Middle frontal gyrus (tissue), 1 donor: ENCODE results near the gene CAMTA1.

Experiments
- DNase-seq: peaks from one replicate; pipeline ENCODE4 v3.0.0-alpha.2; 2015; ENCODE audit warnings: low spot score; ENCODE audit errors: extremely low spot score

CAMTA1 gene

DNA sequence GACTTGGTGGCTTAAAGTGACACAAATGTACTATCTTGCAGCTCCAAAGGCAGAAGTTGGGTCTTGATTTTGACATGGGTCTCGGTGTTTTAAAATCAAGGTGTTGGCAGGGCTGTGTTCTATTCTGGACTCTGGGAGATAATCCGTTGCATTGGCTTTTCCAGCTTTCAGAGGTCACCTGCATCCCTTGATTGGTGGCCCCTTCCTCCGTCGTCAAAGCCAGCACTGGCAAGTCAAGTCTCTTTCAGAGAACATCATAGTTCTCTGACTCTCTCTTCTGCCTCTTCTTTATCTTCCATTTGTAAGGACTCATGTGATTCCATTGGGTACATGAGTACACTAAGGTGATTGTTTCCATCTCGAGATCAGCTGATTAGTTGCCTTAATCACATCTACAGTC, 172.1 kb downstream of the CAMTA1 start:
- no peak for DNase-seq

DNA sequence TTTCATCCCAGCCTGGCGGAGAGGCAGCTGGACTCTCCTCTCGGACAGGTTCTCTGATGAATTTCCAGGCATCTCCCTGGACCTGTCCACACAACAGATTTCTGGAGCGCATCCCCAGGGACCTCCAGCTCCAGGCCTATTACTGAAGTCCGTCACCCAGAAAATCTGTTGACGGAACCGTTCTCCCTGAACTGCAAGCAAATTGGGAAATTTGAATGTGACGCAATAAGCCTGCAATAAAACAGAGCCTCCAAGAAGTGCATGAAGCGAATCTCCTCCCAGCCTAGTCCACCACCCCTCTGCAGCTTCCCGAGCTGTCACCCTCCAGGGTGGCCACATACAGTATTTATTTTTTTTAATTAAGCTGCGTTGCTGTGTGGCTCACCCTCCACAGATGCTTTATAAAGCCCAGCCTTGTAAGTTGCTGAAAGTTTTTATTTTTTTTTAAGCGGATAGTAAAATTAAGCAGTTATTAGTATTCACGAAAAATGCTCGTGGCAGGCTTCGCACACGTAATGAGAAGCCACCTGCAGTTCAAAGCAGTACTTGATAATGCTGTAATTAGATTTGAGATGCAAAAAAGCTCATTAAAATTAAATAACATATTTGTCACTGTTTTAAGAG, 173.3 kb downstream of the CAMTA1 start:
- DNase-seq = no peak

DNA sequence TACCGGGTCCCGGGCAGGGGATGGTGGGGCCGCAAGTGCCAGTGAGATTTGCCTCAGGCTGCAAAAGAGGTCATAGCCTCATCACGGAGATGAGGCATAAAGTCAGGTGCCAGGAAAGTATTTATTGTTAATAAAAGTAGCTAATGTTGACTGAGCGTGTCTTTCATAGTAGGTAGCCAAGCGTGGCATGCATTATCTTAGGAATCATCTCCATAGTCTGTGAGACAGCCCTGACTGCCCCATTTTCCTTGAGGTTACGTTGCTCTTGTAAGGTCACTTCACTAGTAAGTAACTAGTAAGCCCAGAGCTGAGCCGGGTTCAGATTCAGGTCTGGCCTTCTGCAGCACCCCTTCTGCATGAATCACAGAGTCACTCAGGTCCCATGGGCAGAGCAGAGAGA, 174.2 kb downstream of the CAMTA1 start:
- no peak for DNase-seq

DNA sequence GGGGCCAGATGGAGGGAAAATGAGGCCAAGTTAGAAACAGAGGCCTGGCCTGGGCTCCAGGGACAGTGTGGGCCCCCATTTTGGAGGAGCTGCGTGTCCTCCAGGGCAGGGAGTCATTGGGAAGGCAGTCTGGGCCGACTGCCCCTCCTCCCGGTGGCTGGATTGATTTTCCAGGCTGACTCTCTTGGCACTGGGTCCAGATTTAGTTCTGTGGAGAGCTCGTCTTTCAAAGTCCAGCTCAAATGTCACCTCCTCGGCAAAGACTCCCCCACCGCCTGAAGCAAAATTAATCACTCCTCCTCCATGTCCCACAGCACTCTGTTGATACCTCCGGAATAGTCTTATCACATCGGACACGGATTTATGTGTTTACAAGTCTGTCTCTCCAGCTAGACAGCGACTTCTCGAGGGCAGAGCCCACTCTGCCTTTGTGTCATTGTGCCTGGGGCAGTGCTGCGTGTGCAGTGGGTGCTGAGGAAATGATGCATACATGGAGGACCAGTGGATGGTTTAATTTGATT, 175.1 kb downstream of the CAMTA1 start:
- no peak for DNase-seq

DNA sequence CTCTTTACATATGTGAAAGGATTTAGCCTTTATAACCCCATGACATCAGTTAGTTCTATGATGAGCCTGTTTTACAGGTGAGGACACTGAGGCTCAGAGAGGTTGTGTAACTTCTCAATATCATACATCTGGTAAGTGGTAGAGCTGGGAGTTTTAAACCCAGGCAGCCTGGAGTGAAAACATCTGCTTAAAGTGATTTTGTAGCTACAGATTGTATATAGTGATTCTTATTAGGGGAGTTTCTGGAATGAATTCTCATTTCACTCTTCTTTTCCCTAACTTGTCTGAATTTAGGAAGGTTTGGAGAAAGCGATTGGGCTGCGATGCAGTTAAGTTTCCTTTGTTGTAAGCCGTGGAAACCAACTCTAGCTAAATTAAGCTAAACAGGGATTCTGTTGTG, 175.6 kb downstream of the CAMTA1 start:
- DNase-seq = no peak

DNA sequence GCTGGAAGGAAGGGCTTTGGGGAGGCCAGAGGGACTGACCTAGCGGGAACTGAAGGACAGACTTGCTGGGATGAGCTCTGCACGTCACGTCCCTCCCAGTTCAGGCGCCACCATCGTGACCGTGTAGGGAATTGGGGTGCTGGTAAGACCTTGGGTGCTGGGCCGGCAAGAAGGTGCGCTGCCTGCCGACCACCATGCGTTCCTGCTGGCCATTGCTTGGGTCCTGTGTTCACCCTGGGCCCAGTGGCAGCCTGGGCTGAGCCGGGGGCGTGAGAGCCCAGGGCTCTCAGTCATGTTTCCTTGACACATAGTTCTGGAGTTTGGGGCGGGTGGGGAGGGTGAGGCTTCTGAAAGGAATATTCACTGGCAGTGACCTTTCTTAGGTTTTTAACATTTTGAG, 176.0 kb downstream of the CAMTA1 start:
- no peak for DNase-seq

DNA sequence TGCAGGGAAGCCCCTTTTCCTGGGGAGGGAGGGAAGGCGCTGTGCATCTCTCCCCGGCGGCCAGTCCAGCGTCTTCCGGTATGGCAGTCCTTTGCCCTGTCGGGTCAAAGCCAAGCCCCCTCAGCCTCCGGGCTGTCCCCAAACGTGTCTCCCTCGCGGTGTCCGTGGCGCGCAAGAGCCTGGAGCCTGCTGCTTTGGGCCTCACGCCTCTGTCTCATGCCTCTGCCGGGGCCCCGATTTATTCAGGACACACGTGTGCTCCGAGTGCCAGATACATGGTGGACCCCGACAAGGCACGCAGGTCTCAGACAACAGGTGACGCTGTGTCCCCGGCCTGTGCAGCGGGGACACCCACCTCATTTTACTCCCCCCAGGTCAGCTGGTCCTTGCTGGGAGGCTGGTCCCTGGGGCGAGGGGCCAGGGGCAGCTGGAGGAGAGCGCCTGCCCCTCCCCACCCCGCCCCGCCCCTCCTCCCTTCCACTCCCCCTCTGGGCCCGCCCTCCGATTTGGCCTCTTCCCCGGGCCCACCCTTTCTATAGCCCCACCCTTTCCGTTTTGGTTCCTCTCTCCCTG, 176.7 kb downstream of the CAMTA1 start:
- DNase-seq = no peak

DNA sequence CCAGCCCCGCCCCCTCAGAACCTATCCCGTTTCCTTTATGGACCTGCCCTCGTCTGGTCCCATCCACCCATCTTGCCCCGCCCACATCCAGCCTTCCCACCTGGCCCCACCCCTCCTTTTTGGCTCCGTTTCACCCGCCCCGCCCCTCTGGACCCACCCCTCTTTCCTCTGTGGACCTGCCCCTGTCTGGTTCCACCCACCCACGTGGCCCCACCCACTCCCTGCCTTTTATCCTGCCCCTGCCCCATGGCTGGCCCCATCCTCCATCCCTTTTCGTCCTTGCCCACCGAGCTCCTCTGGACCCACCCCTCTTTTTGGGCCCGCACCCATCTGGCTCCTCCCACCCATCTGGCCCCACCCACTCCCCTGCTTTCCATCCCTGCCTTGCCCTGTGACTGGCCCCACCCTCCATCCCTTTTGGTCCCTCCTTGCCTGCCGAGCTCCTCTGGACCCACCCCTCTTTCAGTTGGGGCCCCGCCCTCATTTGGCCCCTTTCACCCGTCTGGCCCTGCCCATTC, 177.3 kb downstream of the CAMTA1 start:
- no peak for DNase-seq

DNA sequence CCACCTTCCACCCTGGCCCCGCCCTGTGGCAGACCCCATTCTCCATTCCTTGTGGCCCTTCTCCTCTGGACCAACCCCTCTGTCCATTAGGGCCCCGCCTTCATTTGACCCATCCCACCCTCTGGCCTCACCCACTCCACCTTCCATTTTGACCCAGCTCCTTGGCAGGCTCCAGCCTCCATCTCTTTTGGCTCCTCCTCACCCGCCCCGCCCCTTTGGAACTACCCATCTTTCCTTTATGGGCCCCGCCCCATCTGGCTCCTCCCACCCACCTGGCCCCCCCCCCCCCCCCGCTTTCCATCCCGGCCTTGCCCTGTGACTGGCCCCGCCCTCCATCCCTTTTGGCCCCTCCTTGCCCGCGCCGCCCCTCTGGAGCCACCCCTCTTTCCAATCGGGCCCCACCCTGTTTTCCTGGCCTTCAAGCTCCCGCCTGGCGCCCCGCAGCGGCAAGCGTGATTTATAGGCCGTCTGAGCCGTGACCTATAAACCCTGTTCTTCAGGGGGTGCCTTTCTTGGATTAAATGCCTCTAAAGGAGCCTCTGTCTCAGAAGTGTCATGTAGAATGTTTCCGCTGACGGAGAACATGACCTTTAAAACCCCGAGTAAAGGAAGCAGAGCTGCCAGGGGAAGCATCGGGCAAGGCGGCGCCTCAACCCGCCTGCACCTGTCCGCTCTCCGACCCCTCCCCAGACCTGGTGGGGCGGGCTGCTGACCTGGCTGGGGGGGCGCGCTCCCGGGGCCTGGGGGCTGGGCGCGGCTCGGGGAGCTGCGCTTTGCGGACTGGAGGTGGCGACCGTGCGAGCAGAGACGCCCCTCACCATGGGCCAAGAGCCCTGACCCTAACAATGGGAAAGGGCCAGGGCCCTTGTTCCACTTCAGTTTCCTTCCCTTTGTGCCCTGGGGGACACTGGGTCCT, 178.0 kb downstream of the CAMTA1 start:
- DNase-seq = no peak

DNA sequence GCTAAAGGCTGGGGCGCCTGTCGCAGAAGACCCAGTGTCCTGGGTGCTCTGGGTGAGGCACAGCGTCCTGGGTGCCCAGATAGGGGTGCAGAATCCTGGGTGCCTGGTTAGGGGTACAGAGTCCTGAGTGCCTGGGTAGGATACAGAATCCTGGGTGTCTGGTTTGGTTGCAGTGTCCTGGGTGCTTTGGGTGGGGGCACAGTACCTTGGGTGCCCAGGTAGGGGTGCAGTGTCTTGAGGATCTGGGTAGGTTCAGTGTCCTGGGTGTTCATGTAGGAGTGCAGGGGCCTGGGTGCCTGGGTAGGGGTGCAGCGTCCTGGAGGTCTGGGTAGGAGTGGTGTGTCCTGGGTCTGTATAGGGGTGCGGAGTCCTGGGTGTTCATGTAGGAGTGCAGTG, 178.7 kb downstream of the CAMTA1 start:
- DNase-seq = no peak

DNA sequence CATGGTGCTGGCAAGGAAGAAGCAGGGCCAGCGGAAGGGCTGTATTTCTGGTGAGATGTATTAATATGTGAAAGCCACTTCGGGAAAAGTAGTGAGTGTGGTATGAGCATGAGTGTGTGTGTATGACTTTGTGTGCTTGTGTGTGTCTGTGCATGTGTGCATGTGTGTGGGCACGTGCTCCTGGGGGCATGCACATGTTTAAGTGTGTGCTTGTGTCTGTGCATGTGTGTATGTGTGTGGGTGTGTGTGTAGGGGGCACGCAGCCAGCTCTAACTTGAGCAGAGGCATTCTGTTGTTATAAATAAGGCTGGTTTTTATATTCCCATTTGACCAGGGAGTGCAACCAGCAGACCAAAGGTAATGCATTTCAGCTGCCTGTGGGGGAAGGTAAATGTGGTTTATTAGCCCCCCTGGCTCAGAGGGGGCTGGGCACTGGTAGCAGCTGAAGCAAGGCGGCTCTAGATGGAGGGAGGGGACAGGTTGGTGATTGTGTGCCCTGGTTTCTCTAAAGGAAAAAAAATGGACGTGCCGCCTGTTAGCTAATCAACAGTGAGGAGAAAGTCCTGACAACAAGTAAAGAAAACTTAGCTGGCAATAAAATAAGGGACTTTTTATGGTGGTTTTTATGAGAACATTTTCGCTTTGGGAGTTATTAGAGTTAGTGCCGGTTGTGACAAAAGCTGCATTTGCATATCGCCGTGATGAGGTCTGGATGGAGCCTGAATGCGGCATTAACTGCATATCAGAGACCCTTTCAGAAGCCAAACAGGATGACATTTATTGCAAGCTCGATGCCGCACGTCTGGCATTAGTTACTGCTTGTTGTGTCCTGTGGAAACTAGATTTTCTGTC, 180.1 kb downstream of the CAMTA1 start:
- no peak for DNase-seq

DNA sequence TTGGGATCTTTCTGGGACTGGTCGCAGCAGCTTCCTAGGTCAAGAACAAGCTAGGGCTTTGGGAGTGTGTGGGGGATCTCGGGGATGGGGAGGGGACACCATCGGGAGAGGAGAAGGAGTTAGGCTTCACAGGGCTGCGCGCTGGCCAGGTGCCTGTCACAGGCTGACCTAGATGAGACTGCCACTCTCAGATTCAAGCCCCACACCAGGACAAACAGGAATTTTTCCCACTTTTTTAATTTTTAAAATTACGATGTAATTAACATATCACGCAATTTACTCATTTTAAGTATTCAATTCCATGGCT, 180.6 kb downstream of the CAMTA1 start:
- no peak for DNase-seq

DNA sequence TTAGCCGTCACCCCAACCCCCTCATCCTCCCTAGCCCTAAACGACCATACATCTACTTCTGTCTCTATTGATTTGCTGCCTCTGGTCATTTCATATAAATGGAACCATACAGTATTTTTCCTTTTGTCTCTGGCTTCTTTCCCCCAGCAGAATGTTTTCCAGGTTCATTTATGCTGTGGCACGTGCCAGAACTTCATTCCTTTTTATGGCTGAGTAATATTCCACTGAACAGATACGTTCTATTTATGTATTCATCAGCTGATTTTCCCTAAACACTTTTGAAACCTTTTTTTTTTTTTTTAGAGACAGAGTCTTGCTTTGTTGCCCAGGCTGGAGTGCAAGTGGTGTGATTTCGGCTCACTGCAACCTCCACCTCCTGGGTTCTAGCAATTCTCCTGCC, 181.1 kb downstream of the CAMTA1 start:
- DNase-seq = no peak

DNA sequence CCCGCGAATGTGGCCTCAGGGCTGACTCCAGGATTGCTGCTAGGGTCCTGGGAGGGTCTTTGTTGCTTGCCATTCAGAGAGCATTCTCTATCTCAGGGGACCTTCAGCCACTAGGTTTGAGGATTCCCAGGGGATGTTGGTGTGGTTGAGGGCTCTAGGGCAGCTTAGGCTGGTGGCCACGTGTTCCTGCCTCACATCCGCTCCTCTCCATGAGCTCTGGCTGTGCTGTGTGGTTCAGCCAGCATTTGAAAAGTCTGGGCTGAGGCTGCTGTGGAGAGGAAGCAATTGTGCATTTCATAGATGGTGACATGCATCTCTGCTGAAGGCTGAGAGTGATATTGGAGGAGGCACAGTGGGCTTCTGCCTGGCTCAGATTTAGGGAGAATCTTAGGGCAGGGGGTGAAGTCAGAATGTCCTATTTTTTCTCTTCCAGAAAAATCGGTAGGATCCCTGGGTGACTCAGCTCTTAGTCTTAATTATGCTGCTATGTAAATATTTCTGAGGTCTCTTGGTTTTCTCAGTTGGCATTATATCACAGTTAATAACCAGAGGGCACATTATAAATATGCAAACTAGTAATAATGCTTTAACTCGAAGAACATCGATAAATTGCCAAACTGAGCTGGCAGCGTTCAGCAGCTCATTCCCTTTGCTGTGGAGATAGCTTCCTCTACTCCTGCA, 182.3 kb downstream of the CAMTA1 start:
- DNase-seq = no peak

DNA sequence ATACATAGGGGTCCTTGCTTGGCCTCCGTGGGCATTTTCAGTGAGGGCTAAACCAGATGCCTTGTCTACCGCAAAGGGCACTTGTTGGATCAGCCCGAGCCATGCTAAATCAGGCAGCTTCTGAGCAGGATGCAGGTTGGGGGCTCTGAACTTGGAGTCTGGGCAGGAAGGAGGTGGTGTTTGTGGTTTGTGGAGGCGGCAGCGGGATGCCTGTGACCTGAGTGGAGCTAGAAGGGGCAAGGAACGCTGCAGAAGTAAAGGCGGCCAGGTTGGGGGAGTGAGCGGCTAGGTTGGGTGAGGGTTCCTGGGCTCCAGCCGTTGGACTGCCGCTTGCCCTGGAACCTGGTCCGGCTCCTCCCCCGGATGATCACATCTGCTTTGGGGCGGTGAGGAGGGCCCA, 183.9 kb downstream of the CAMTA1 start:
- no peak for DNase-seq

DNA sequence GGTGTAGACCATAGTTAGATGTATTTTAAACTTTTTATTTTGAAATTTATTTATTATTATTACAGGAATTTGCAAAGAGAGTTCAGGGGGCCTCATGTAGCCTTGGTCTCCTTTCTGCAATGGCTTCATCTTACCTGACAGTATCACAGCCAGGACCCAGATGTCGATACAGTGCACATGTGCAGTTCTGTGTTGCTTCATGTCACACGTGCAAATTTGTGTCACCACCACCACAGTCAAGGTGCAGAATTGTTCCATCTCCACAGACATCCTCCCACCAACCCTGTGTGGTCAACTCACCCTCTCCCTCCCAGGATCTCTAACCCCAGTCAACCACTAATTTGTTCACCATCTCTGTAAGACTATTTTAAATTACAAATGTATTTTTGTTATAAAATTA, 184.5 kb downstream of the CAMTA1 start:
- no peak for DNase-seq

DNA sequence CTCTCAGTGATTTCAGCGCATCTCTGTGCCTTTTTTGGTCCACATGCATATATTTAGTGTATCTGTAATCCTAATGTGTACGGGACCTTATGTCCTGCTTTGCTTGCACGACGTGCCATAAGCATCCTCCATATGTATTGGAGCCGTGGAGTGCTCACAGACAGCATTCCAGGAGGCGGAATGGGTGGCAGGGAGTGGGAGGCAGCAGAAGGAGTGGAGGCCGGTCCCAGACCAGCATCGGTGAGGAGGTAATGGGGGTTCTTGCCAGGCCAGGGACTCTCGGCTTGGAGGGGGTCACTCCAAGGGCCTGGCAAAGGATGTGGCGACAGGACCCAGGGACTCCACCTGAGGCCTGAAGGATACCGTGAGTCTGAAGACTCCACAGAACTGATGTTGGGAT, 185.0 kb downstream of the CAMTA1 start:
- DNase-seq = no peak

DNA sequence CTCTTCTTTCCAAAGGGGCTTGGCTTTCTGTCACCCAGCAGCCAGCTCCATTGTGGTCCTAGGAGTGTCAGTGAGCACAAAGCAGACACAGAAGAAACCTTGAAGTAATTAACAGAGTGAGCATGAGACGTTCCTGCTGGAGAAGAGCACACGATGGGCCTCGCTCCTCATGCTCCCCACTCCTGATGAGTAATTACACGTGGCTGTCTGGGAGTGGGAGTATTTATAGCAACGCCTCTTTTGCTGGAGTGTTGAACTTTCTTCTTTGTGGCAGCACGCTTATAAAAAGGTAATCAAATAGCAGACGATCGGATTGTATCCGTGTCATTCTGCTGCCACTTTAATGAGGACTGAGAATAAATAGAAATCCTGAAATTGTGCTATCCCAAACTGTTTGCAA, 185.8 kb downstream of the CAMTA1 start:
- no peak for DNase-seq

DNA sequence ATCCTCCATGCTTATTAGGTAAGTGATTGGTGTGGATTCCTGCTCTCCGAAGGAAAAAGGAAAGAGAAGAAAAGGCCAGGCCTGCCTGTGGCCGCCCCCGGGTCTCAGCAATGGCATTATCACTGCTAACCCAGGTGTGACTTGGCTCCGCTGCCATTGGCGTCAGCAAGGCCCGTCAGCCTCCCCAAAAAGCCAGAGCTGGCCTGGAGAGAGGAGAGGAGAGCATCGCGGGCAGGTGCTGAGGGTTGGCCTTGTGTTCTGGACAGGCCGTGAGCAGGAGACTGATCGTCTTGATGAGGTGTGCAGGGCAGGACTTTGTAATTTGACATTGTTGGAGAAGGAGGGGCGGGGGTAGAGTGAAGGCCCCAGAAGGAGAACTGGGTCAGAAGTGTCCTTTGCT, 186.4 kb downstream of the CAMTA1 start:
- DNase-seq = no peak

DNA sequence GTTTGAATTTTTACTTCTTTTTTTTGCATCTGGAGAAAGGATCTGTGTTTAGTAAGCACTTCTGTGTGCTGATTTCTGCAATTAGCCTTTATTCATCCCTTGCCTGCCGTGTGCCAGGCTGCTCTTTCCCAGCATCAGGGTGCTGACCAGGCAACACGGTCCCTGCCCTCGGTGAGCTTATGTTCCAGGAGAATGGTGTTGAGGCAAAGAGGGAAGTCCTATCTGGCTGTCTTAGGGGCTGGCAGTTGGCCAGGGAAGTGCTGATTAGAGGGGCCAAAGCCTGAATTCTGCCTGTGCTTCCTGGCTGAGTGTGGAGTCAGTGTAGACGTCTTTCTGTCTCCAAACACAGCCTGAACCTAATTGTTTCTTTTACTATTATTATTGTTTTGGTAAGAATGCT, 187.1 kb downstream of the CAMTA1 start:
- no peak for DNase-seq
